Vagina (tissue), 2 donors: ENCODE results near the gene ATXN1L.
A peak's percentile ranks its signal among the peaks of the same experiment; 100 is the strongest.

Source experiments
- CTCF ChIP-seq, 3 experiments: fragments of 450-650 bp in 2 of 3; fragments of 200-600 bp in 1 of 3; sonication (generic) in 1 of 3; IDR thresholded peaks; one replicate each; pipeline ENCODE4 v1.5.1; 2017 to 2019; ENCODE audit warnings: antibody characterized with exemption in 3 of 3, mild to moderate bottlenecking in 2 of 3, moderate library complexity in 2 of 3
- POLR2A ChIP-seq, 2 donors: fragments of 450-650 bp; IDR thresholded peaks; one replicate each; pipeline ENCODE4 v1.6.1; 2017; ENCODE audit warnings: antibody characterized with exemption in 2 of 2, mild to moderate bottlenecking in 2 of 2, moderate library complexity in 2 of 2

- TF ChIP-seq CTCF (IDR thresholded peaks at IDR 0.05), result no peak
- peak in 1 of 2 donors; percentile 42 for TF ChIP-seq POLR2A (IDR thresholded peaks at IDR 0.05)
Observed at GRCh38 chr16:71808593-71809459, 37.0 kb upstream of the ATXN1L start, which contains the start of gene AP1G1.
